GM19328 (cell line): ENCODE measurements around the gene RAB3IL1.
"Not testable (repeated sequence)": the region's sequence is repeated elsewhere in the genome, so short reads cannot be mapped to it uniquely, and the experiment has no call there.

Source experiments
- ATAC-seq: cut with Tn5 transposase; IDR thresholded peaks from one replicate; pipeline ENCODE4 v1.9.1; 2021; ENCODE audit warnings: mild to moderate bottlenecking, moderate library complexity; ENCODE audit not compliant: unreplicated experiment

Gene RAB3IL1

GRCh38 chr11:61887839-61888494 lies 29.4 kb downstream of the RAB3IL1 start:
- no peak for ATAC-seq

- no peak for ATAC-seq
Measured at GRCh38 chr11:61886643-61887042, 30.7 kb downstream of the RAB3IL1 start.

- ATAC-seq = no peak
Measured at GRCh38 chr11:61885784-61886580, 31.4 kb downstream of the RAB3IL1 start.

- no peak for ATAC-seq
Measured at GRCh38 chr11:61885166-61885778, 32.1 kb downstream of the RAB3IL1 start.

GRCh38 chr11:61883947-61884346 lies 33.4 kb downstream of the RAB3IL1 start:
- no peak for ATAC-seq

- ATAC-seq = no peak
Measured at GRCh38 chr11:61883327-61883726, 34.0 kb downstream of the RAB3IL1 start.

GRCh38 chr11:61882879-61883278 lies 34.5 kb downstream of the RAB3IL1 start:
- ATAC-seq = no peak

GRCh38 chr11:61882267-61882666 lies 35.1 kb downstream of the RAB3IL1 start:
- not testable (repeated sequence) for ATAC-seq

- no peak for ATAC-seq
Measured at GRCh38 chr11:61881397-61881796, 36.0 kb downstream of the RAB3IL1 start.

GRCh38 chr11:61880454-61880853 lies 36.9 kb downstream of the RAB3IL1 start:
- no peak for ATAC-seq

GRCh38 chr11:61880031-61880430 lies 37.3 kb downstream of the RAB3IL1 start:
- ATAC-seq = no peak

GRCh38 chr11:61879152-61879551 lies 38.2 kb downstream of the RAB3IL1 start:
- no peak for ATAC-seq

GRCh38 chr11:61875698-61876097 lies 41.7 kb downstream of the RAB3IL1 start:
- no peak for ATAC-seq

- ATAC-seq = no peak
Measured at GRCh38 chr11:61874853-61875252, 42.5 kb downstream of the RAB3IL1 start.

GRCh38 chr11:61874377-61874809 lies 43.0 kb downstream of the RAB3IL1 start:
- ATAC-seq = no peak

- no peak for ATAC-seq
Measured at GRCh38 chr11:61873588-61874376, 43.6 kb downstream of the RAB3IL1 start.

GRCh38 chr11:61872935-61873565 lies 44.3 kb downstream of the RAB3IL1 start:
- no peak for ATAC-seq

- ATAC-seq = no peak
Measured at GRCh38 chr11:61871158-61871597, 46.2 kb downstream of the RAB3IL1 start.

- ATAC-seq = no peak
Measured at GRCh38 chr11:61870541-61871031, 46.8 kb downstream of the RAB3IL1 start.

- no peak for ATAC-seq
Measured at GRCh38 chr11:61869708-61870451, 47.5 kb downstream of the RAB3IL1 start.
